ENCODE data around the gene MISP. TPM values are rescaled to one million over a fixed set of nuclear protein-coding genes. Genes with fewer than 3 reads are reported as not detected.
A peak's percentile ranks its signal among the peaks of the same experiment; 100 is the strongest.

Gene MISP
- total and polyA plus RNA-seq, 2 of the 13 experiments (the other 11 are each of a cell fraction or from before 2014, with no cell fraction given), result 0.67 to 1.3 TPM

DNA sequence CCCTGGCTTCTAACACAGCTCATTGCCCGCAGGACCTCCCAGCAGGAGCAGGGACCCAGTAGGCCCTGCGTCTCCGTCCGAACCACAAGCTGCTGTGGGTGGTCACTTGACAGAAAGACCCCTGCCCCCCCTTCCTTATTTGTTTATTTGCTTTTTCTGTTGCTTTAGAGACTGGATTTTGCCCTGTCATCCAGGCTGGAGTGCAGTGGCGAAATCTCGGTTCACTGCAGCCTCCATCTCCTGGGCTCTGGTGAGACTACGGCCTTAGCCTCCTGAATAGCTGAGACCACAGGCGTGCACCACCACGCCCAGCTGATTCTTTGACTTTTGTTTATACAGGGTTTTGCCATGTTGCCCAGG lies 38.8 kb downstream of the MISP start (continued):
- TF ChIP-seq, protein P1, sequence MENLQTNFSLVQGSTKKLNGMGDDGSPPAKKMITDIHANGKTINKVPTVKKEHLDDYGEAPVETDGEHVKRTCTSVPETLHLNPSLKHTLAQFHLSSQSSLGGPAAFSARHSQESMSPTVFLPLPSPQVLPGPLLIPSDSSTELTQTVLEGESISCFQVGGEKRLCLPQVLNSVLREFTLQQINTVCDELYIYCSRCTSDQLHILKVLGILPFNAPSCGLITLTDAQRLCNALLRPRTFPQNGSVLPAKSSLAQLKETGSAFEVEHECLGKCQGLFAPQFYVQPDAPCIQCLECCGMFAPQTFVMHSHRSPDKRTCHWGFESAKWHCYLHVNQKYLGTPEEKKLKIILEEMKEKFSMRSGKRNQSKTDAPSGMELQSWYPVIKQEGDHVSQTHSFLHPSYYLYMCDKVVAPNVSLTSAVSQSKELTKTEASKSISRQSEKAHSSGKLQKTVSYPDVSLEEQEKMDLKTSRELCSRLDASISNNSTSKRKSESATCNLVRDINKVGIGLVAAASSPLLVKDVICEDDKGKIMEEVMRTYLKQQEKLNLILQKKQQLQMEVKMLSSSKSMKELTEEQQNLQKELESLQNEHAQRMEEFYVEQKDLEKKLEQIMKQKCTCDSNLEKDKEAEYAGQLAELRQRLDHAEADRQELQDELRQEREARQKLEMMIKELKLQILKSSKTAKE (CRISPR knock-in tag; IDR thresholded peaks at IDR 0.05; ENCODE audit: borderline replicate concordance), result 0 out of 2 replicates have a peak, but pooled peaks have one; percentile 19
- TF ChIP-seq THAP9 (CRISPR knock-in tag; IDR thresholded peaks at IDR 0.05; ENCODE audit: borderline replicate concordance) (no peak), ZMYM2 (CRISPR knock-in tag; IDR thresholded peaks at IDR 0.05) (peak; percentile 76; the same call in 1 of the 2 replicates), ERF (CRISPR knock-in tag; IDR thresholded peaks at IDR 0.05) (peak; percentile 20; the same call in 1 of the 2 replicates), MAFK (conservative IDR thresholded peaks at IDR 0.05 in 1 of 2, IDR thresholded peaks at IDR 0.05 in 1 of 2; ENCODE audit: low read length in 2 of 2) (peak; percentile 61 to 64), TFAP4 (IDR thresholded peaks at IDR 0.05; ENCODE audit: borderline replicate concordance, low read depth) (peak; percentile 77), CEBPG (CRISPR knock-in tag; IDR thresholded peaks at IDR 0.05) (peak; percentile 32; the same call in 1 of the 2 replicates), HNF1B (CRISPR knock-in tag; IDR thresholded peaks at IDR 0.05) (0 out of 2 replicates have a peak, but pooled peaks have one; percentile 33), ZFP90 (CRISPR knock-in tag; IDR thresholded peaks at IDR 0.05; ENCODE audit: borderline replicate concordance) (peak; percentile 71), ZMAT3 (CRISPR knock-in tag; conservative IDR thresholded peaks at IDR 0.05) (0 out of 2 replicates have a peak, but pooled peaks have one; percentile 4), ATF4 (CRISPR knock-in tag; IDR thresholded peaks at IDR 0.05) (peak in 1 of 2 experiments; percentile 45; a peak in 1 of 4 replicates), ZFP36L1 (CRISPR knock-in tag; IDR thresholded peaks at IDR 0.05) (no peak), PATZ1 (CRISPR knock-in tag; IDR thresholded peaks at IDR 0.05) (peak; percentile 84), RFX1 (IDR thresholded peaks at IDR 0.05) (peak; percentile 66)
- TF ChIP-seq, protein P2, sequence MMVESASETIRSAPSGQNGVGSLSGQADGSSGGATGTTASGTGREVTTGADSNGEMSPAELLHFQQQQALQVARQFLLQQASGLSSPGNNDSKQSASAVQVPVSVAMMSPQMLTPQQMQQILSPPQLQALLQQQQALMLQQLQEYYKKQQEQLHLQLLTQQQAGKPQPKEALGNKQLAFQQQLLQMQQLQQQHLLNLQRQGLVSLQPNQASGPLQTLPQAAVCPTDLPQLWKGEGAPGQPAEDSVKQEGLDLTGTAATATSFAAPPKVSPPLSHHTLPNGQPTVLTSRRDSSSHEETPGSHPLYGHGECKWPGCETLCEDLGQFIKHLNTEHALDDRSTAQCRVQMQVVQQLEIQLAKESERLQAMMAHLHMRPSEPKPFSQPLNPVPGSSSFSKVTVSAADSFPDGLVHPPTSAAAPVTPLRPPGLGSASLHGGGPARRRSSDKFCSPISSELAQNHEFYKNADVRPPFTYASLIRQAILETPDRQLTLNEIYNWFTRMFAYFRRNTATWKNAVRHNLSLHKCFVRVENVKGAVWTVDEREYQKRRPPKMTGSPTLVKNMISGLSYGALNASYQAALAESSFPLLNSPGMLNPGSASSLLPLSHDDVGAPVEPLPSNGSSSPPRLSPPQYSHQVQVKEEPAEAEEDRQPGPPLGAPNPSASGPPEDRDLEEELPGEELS (CRISPR knock-in tag; IDR thresholded peaks at IDR 0.05), result peak; percentile 92

All from HepG2 (cell line).